PC-9 (cell line): ENCODE data around the gene TDRD5.

ENCODE experiments used
- EZH2 ChIP-seq: fragments of 200-600 bp; sonication (generic); IDR thresholded peaks from 2 replicates; pipeline ENCODE4 v1.8.0; 2017; ENCODE audit warnings: antibody characterized with exemption, low read depth
- TF ChIP-seq, protein P1 (sequence below): fragments of 200-600 bp; sonication (generic); conservative IDR thresholded peaks from 2 replicates; pipeline ENCODE4 v1.6.1; 2017; ENCODE audit warnings: mixed run types, antibody characterized with exemption, mild to moderate bottlenecking, moderate library complexity

DNA sequence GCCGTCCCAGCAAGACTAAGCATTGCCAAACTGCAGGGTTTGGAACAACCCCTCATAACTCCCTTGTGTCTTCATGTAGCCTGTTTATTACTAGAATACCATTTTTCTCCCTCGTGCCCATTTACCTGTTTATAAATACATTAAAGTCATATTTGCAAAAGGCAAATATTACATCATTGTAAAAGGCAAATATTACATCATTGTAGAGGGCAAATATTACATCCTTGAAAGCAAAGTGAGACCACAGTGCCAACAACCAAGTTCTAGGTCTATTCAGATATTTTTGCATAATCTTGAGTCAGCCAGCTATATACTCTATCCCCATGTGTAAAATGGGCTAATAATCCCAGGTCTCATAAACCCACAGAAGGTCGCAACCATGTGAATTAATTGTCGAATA, 140.0 kb downstream of the TDRD5 start:
- no peak for TF ChIP-seq EZH2
- TF ChIP-seq, protein P1, sequence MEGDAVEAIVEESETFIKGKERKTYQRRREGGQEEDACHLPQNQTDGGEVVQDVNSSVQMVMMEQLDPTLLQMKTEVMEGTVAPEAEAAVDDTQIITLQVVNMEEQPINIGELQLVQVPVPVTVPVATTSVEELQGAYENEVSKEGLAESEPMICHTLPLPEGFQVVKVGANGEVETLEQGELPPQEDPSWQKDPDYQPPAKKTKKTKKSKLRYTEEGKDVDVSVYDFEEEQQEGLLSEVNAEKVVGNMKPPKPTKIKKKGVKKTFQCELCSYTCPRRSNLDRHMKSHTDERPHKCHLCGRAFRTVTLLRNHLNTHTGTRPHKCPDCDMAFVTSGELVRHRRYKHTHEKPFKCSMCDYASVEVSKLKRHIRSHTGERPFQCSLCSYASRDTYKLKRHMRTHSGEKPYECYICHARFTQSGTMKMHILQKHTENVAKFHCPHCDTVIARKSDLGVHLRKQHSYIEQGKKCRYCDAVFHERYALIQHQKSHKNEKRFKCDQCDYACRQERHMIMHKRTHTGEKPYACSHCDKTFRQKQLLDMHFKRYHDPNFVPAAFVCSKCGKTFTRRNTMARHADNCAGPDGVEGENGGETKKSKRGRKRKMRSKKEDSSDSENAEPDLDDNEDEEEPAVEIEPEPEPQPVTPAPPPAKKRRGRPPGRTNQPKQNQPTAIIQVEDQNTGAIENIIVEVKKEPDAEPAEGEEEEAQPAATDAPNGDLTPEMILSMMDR = no peak
